Measurements from ENCODE around the gene SALL3. TPM values are rescaled to one million over a fixed set of nuclear protein-coding genes. Genes with fewer than 3 reads are reported as not detected.

Gene SALL3
- 0.25 and 0.53 TPM in 2 replicates for total RNA-seq

DNA sequence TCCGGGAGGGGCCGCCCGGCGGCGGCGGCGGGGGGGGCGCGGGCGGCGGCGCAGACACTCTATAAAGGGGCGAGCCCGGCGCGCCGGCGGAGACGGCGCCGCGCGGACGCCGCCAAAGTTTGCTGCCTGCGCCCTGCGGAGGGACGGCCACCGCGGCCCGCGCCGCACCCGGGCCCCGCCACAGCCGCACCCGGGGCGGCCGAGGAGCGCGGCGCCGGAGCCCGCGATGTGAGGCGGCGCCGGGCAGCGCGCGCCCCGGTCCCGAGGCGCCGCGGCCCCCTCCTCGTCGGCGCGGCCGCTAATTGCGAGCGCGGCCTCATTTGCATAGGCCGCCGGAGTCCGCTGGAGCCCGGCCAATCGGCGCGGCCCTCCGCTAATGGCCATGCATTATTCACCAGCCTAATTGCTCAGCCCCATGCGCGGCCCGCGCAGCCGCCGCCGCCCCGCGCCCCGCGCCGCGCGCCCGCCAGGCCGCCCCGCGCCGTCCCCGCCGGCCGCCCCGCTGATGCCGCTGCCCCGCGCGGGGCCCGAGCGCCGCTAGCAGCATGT is at the start of gene SALL3:
Gene SALL3 (plus strand): TSS at position 89 of the 549 bp plus-strand sequence. CDS start 457 bp downstream, at position 546.

Other genes starting within 250 kb of the SALL3 start
- 24.4 and 25.2 TPM in 2 replicates for gene ATP9B, start 89.6 kb downstream of the SALL3 start, total RNA-seq